Hepatocyte (in vitro differentiated cells): ENCODE data around the gene BIRC7. TPM values are rescaled to one million over a fixed set of nuclear protein-coding genes. Genes with fewer than 3 reads are reported as not detected.
"Not testable (repeated sequence)": the region's sequence is repeated elsewhere in the genome, so short reads cannot be mapped to it uniquely, and the experiment has no call there.

Source experiments
- DNase-seq: peaks from one replicate; pipeline ENCODE4 v3.0.0-alpha.2; 2016; ENCODE audit warnings: low spot score
- H2AFZ ChIP-seq: fragments of 200-600 bp; sonication (generic); 2 replicates; pipeline ENCODE4 v1.6.0; 2016; ENCODE audit warnings: antibody characterized with exemption, mild to moderate bottlenecking
- H3K27ac ChIP-seq: fragments of 200-600 bp; sonication (generic); 2 replicates; pipeline ENCODE4 v1.5.1; 2016; ENCODE audit warnings: mild to moderate bottlenecking
- H3K27me3 ChIP-seq: fragments of 200-600 bp; sonication (generic); 2 replicates; pipeline ENCODE4 v1.6.1; 2016
- H3K36me3 ChIP-seq: fragments of 200-600 bp; sonication (generic); replicated peaks from 2 replicates; pipeline ENCODE4 v1.5.1; 2016; ENCODE audit warnings: low read depth; ENCODE audit not compliant: insufficient read depth
- H3K4me1 ChIP-seq: fragments of 200-600 bp; sonication (generic); 2 replicates; pipeline ENCODE4 v1.5.1; 2016; ENCODE audit warnings: mild to moderate bottlenecking, moderate library complexity; ENCODE audit not compliant: insufficient read depth
- H3K4me2 ChIP-seq: fragments of 200-600 bp; sonication (generic); 2 replicates; pipeline ENCODE4 v1.6.0; 2016
- H3K4me3 ChIP-seq: fragments of 200-600 bp; sonication (generic); 2 replicates; pipeline ENCODE4 v1.5.1; 2016; ENCODE audit warnings: mild to moderate bottlenecking
- H3K79me2 ChIP-seq: fragments of 200-600 bp; sonication (generic); 2 replicates; pipeline ENCODE4 v1.6.0; 2017; ENCODE audit warnings: mild to moderate bottlenecking
- H3K9me2 ChIP-seq: fragments of 200-600 bp; sonication (generic); replicated peaks from 2 replicates; pipeline ENCODE4 v1.6.0; 2017; ENCODE audit warnings: mild to moderate bottlenecking; ENCODE audit not compliant: insufficient read depth
- H3K9me3 ChIP-seq: fragments of 200-600 bp; sonication (generic); 2 replicates; pipeline ENCODE4 v1.5.1; 2016; ENCODE audit warnings: low read depth, mild to moderate bottlenecking
- H4K20me1 ChIP-seq: fragments of 200-600 bp; sonication (generic); 2 replicates; pipeline ENCODE4 v1.6.0; 2016; ENCODE audit warnings: mild to moderate bottlenecking; ENCODE audit not compliant: insufficient read depth, poor library complexity, severe bottlenecking
- EZH2 ChIP-seq: fragments of 200-600 bp; sonication (generic); IDR thresholded peaks from 2 replicates; pipeline ENCODE4 v1.6.1; 2016; ENCODE audit warnings: antibody characterized with exemption, mild to moderate bottlenecking, borderline replicate concordance
- EZH2phosphoT487 ChIP-seq: fragments of 200-600 bp; sonication (generic); IDR thresholded peaks from one replicate; pipeline ENCODE4 v1.6.1; 2018; ENCODE audit warnings: antibody characterized with exemption, mild to moderate bottlenecking, low read depth, moderate library complexity; ENCODE audit not compliant: unreplicated experiment, severe bottlenecking
- WGBS: methylation state at CpG from one replicate; pipeline ENCODE4 v1.1.6; 2016; ENCODE audit warnings: low lambda C conversion rate; ENCODE audit errors: missing lambda C conversion rate; 5-methylcytosine and 5-hydroxymethylcytosine counted together
- polyA plus RNA-seq: library from polyadenylated mRNA; unstranded; fragments of >200 nt; fragmentation: Nextera tagmentation; extraction: Ambion mirVana; gene quantifications from 2 replicates; pipeline ENCODE4 v1.2.1, GENCODE V29; 2016
- total RNA-seq: library from RNA; depleted of rRNA; stranded (reverse); fragments of >200 nt; gene quantifications from 2 replicates; pipeline ENCODE4 v1.2.3, GENCODE V29; 2014
- TF ChIP-seq, protein P1 (sequence below): fragments of 200-600 bp; sonication (generic); IDR thresholded peaks from 2 replicates; pipeline ENCODE4 v1.5.1; 2016; ENCODE audit warnings: antibody characterized with exemption, mild to moderate bottlenecking; ENCODE audit not compliant: poor library complexity

BIRC7 gene
- total and polyA plus RNA-seq, 2 experiments from 2014 or later: 0.43 to 2.0 TPM

DNA sequence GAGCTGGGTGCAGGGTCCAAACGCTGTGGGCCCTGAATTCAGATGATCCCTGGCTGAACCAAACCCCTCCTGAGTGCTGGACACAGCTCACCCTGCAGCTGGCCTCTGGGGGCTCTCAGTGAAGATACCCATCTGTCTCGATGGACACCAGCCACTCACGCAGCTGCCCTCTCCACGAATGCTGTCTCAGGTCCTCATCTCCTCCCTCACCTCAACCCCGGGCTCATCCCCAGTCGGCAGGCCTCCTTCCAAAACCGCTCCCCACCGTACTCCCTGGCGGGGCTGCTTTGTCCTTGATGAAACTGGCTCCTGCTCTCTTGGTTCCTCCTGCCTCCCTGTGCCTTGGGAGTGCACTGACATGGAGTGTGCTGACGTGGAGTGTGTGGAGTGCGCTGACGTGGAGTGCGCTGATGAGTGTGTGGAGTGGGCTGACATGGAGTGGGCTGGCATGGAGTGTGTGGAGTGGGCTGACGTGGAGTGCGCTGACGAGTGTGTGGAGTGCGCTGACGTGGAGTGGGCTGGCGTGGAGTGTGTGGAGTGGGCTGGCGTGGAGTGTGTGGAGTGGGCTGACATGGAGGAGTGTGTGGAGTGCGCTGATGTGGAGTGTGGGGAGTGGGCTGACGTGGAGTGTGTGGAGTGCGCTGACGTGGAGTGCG is 15.7 kb upstream of the BIRC7 start:
- H3K4me3 ChIP-seq: no peak overlapping the region
- H3K36me3 ChIP-seq: no peaks in the 10 kb centered on the region
- WGBS: 81% methylated on average over 25 of the region's 25 CpGs
- TF ChIP-seq EZH2phosphoT487 (no peak), EZH2 (no peak)
- TF ChIP-seq, protein P1, sequence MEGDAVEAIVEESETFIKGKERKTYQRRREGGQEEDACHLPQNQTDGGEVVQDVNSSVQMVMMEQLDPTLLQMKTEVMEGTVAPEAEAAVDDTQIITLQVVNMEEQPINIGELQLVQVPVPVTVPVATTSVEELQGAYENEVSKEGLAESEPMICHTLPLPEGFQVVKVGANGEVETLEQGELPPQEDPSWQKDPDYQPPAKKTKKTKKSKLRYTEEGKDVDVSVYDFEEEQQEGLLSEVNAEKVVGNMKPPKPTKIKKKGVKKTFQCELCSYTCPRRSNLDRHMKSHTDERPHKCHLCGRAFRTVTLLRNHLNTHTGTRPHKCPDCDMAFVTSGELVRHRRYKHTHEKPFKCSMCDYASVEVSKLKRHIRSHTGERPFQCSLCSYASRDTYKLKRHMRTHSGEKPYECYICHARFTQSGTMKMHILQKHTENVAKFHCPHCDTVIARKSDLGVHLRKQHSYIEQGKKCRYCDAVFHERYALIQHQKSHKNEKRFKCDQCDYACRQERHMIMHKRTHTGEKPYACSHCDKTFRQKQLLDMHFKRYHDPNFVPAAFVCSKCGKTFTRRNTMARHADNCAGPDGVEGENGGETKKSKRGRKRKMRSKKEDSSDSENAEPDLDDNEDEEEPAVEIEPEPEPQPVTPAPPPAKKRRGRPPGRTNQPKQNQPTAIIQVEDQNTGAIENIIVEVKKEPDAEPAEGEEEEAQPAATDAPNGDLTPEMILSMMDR: no peak
- no peak overlapping the region for H3K4me2 ChIP-seq
- H3K9me2 ChIP-seq: no peaks in the 10 kb centered on the region
- H3K27me3 ChIP-seq: no peaks in the 10 kb centered on the region
- H4K20me1 ChIP-seq: peaks cover 6% of the 10 kb centered on the region
- H3K79me2 ChIP-seq: peaks cover 7% of the 10 kb centered on the region
- no peak overlapping the region for H3K27ac ChIP-seq
- H3K4me1 ChIP-seq: peaks cover 13% of the 10 kb centered on the region
- no peak for DNase-seq
- no peak overlapping the region for H2AFZ ChIP-seq
- no peaks in the 10 kb centered on the region for H3K9me3 ChIP-seq

DNA sequence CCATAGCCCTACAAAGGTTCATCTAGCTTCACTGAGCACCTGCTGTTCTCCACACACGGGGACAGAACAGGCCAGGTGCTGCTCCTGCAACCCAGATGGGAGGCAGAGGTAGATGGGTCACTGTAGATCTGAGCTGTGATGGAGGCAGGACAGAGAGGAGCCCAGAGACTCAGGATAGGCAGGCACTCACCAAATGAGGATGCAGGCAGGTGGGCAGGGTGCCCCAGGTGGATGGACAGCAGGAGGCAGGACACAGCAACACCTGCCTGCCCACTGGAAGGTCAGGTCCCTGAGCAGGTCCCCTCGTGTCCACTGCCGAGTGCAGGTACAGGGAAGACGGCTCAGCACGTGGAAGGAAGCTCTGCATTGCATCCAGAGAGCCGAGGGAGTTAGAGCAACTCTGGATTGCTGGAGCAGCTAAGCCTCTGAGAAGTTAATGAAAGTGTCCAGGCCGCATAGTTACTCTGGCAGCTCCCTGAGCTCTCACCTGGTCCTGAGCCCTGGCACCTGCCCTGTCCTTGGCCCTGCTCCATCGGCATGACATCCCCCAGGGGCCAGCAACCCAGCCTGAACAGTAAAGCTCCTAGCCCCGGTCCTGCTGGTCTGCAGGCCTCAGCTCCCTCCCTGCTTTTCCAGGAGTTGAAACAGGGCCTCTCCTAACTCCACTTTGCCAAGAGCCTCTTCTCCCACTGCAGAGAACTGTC is 14.9 kb upstream of the BIRC7 start:
- DNase-seq: no peak
- H3K36me3 ChIP-seq: no peaks in the 10 kb centered on the region
- H3K79me2 ChIP-seq: no peaks in the 10 kb centered on the region
- peaks cover 15% of the 10 kb centered on the region for H3K4me1 ChIP-seq
- H3K4me3 ChIP-seq: no peak overlapping the region
- no peaks in the 10 kb centered on the region for H3K9me2 ChIP-seq
- no peak overlapping the region for H2AFZ ChIP-seq
- H3K27ac ChIP-seq: no peak overlapping the region
- TF ChIP-seq EZH2phosphoT487: no peak
- TF ChIP-seq, protein P1: no peak
- TF ChIP-seq EZH2: no peak
- H3K4me2 ChIP-seq: no peak overlapping the region
- H3K9me3 ChIP-seq: no peaks in the 10 kb centered on the region
- no peaks in the 10 kb centered on the region for H3K27me3 ChIP-seq
- WGBS: 63% methylated on average over 9 of the region's 9 CpGs
- H4K20me1 ChIP-seq: no peaks in the 10 kb centered on the region

DNA sequence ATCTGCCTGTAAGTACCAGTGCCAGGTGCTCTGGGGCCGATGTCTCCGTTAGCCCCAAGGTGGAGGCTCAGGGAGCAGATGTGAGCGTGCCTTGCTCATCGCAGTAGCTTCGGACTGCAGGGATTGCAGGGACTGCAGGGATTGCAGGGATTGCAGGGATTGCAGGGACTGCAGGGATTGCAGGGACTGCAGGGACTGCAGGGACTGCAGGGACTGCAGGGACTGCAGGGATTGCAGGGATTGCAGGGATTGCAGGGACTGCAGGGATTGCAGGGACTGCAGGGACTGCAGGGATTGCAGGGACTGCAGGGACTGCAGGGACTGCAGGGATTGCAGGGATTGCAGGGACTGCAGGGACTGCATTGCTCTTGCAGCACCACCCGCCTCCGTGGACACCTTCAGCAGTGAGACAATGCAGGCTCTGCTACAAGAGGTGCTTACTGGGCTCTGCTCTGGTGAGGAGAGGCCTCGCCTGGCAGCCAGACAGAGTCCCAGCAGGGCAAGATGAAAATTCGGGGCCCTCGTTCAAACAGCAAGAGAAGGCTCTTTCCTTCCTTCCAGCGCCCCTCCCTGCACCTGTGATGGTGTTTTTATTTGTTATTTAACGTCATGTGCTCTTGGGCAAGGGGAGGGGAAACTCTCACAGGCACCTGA is 14.2 kb upstream of the BIRC7 start:
- WGBS: 75% methylated on average over 12 of the region's 12 CpGs
- not testable (repeated sequence) for H3K36me3 ChIP-seq

DNA sequence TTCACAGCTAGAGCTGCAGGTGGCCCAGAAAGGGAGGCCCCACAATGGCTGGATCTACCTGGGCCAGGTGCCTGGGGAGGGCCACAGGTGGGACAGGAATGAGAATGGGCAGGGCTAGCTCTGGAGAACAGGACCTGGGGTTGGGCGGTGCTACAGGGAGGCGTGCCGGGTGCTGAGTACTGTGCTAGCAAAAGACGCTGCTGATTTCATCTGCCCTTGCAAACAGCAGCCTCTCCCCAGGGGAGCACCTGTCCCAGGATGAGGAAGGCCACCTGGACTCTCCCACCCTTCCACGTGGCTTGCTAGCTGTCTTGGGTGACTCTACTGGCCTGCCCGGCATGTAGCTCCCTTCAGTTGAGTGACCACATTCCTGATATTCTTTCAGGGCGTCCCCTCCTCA is 13.2 kb upstream of the BIRC7 start:
- TF ChIP-seq EZH2phosphoT487 (no peak), EZH2 (no peak)
- TF ChIP-seq, protein P1: no peak
- Histone ChIP-seq H3K36me3 (no peaks in the 10 kb centered on the region), H3K4me2 (no peak overlapping the region), H3K4me1 (peaks cover 8% of the 10 kb centered on the region), H4K20me1 (no peaks in the 10 kb centered on the region), H3K4me3 (no peak overlapping the region), H3K9me3 (no peaks in the 10 kb centered on the region), H3K9me2 (no peaks in the 10 kb centered on the region), H3K79me2 (no peaks in the 10 kb centered on the region), H3K27me3 (no peaks in the 10 kb centered on the region), H2AFZ (no peak overlapping the region), H3K27ac (no peak overlapping the region)
- 58% methylated on average over 7 of the region's 7 CpGs for WGBS
- no peak for DNase-seq

More for the DNA sequence above, 14.2 kb upstream of the BIRC7 start:
- H3K4me2 ChIP-seq, H3K9me3 ChIP-seq, H4K20me1 ChIP-seq, H2AFZ ChIP-seq, H3K27me3 ChIP-seq, H3K27ac ChIP-seq, H3K79me2 ChIP-seq, H3K9me2 ChIP-seq, DNase-seq, H3K4me3 ChIP-seq: not testable (repeated sequence)
- H3K4me1 ChIP-seq: peaks cover 14% of the 10 kb centered on the region
